Measurements from ENCODE around the gene SLC51A.

Gene SLC51A

DNA sequence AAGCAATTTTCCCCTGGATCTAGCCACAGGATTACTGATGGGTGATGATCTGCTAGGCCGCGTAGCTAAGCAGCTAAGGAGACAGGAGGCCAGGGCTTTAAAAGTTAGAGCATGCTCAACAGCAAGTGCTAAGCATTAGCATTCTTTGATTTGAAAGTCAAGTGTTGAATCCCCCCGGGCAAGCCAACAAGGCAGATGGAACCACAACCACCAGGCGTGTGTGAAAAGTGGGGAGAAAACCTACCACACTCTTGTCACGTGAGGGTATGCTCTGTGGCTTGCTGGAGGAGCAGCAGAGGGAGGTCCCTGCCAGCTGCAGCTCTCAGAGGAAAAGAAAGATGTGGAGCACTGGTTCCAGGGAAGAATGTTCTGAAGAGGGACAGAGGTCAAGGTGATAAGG, 20.9 kb downstream of the SLC51A start:
- H3K9me3 ChIP-seq (ENCODE audit: low read length), result no peaks in the 10 kb centered on the region
- no peak overlapping the region for H2AFZ ChIP-seq (ENCODE audit: low read length)
- no peaks in the 10 kb centered on the region for H3K27me3 ChIP-seq (ENCODE audit: insufficient read depth, low read length)
- H3K36me3 ChIP-seq (ENCODE audit: insufficient read depth, low read length), result peaks cover 32% of the 10 kb centered on the region
- H3K9me2 ChIP-seq (ENCODE audit: low read depth, low read length), result no peaks in the 10 kb centered on the region
- no peak overlapping the region for H3K27ac ChIP-seq (ENCODE audit: low read depth, low read length, poor library complexity, severe bottlenecking)
- H3K9ac ChIP-seq (ENCODE audit: low read length), result no peak overlapping the region
- H3K4me2 ChIP-seq (ENCODE audit: low read length), result no peak overlapping the region
- no peaks in the 10 kb centered on the region for H3K79me2 ChIP-seq (ENCODE audit: insufficient read depth, low read length)
- H4K20me1 ChIP-seq (ENCODE audit: insufficient read depth, low read length), result no peaks in the 10 kb centered on the region
- H3K4me1 ChIP-seq (ENCODE audit: insufficient read depth, low read length, severe bottlenecking), result no peaks in the 10 kb centered on the region
- H3K4me3 ChIP-seq (ENCODE audit: low read depth, low read length, poor library complexity, severe bottlenecking), result no peak overlapping the region
- H3F3A ChIP-seq (ENCODE audit: insufficient read depth, low read length), result no peaks in the 10 kb centered on the region
- no peak for TF ChIP-seq EZH2 (IDR thresholded peaks at IDR 0.05; ENCODE audit: borderline replicate concordance, low read length)

DNA sequence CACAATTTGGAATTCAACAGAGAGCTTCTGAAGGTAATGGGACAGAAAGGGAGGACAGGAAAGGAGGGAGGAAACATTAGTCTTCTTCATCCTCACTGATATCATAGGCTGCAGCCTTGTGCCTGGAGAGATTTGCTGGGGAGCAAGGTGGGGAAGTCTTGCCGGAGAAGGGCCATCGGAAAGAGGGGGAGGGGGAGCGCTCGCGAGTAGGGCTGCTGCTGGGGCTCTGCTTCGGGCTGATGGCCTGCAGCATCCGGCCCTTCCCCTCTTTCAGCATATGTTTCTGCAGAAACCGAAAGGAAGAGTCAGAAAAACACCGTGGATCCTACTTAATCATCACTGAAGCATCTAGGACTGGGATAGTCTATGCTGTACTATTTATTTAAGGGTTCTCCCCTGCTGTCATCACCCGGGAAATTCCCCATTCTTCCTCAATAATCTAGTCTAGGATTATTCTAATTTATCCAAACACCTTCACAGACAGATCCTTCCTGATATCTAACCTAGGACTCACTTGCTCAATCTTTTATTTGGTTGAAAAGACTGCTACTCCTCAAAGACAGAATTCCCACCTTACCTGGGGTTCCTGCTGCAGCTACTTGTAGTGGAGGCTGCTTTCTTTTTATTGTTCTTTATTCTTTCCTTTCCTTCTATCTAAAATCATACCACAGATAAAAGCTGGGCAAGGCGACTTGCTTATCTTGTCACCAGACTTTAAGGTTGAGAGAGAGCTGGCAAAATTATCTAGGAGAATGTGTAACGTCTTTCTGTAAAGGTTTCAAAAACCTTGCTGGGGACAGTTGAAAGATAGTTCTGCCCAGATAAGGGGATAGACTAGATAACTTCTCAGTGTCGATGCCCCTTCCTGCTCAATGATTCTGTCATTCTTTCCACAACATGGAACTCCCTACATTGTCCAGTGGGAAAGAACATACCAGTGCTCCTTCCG, 22.6 kb downstream of the SLC51A start:
- TF ChIP-seq EZH2 (IDR thresholded peaks at IDR 0.05; ENCODE audit: borderline replicate concordance, low read length) (no peak), CTCF (IDR thresholded peaks at IDR 0.05; ENCODE audit: low read length) (no peak)
- Histone ChIP-seq H4K20me1 (ENCODE audit: insufficient read depth, low read length) (no peaks in the 10 kb centered on the region), H3K79me2 (ENCODE audit: insufficient read depth, low read length) (no peaks in the 10 kb centered on the region), H3K36me3 (ENCODE audit: insufficient read depth, low read length) (peaks cover 35% of the 10 kb centered on the region), H2AFZ (ENCODE audit: low read length) (no peak overlapping the region), H3K9me2 (ENCODE audit: low read depth, low read length) (no peaks in the 10 kb centered on the region), H3K27ac (ENCODE audit: low read depth, low read length, poor library complexity, severe bottlenecking) (no peak overlapping the region), H3K9ac (ENCODE audit: low read length) (no peak overlapping the region), H3K4me3 (ENCODE audit: low read depth, low read length, poor library complexity, severe bottlenecking) (no peak overlapping the region), H3K9me3 (ENCODE audit: low read length) (no peaks in the 10 kb centered on the region), H3F3A (ENCODE audit: insufficient read depth, low read length) (no peaks in the 10 kb centered on the region), H3K27me3 (ENCODE audit: insufficient read depth, low read length) (no peaks in the 10 kb centered on the region), H3K4me1 (ENCODE audit: insufficient read depth, low read length, severe bottlenecking) (no peaks in the 10 kb centered on the region), H3K4me2 (ENCODE audit: low read length) (no peak overlapping the region)

DNA sequence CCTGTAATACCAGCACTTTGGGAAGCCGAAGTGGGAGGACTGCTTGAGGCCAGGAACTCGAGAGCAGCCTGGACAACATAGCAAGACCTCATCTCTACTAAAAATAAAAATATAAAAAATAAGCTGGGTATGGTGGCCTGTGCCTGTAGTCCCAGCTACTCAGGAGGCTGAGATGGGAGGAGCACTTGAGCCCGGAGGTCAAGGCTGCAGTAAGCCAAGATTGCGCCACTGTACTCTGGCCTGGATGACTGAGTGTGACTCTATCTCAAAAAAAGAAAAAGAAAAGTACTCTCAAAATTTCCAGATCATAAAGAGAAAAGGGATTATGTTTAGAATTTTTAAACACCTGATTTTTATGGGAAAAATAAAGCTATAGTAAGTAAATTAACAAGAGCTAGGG, 24.1 kb downstream of the SLC51A start:
- Histone ChIP-seq H3F3A (ENCODE audit: insufficient read depth, low read length) (no peaks in the 10 kb centered on the region), H3K36me3 (ENCODE audit: insufficient read depth, low read length) (peaks cover 39% of the 10 kb centered on the region)

More for the DNA sequence above, 24.1 kb downstream of the SLC51A start:
- H3K9me3 ChIP-seq (ENCODE audit: low read length), result no peaks in the 10 kb centered on the region
- H3K79me2 ChIP-seq (ENCODE audit: insufficient read depth, low read length), result no peaks in the 10 kb centered on the region
- no peak overlapping the region for H3K27ac ChIP-seq (ENCODE audit: low read depth, low read length, poor library complexity, severe bottlenecking)
- H3K9me2 ChIP-seq (ENCODE audit: low read depth, low read length), result no peaks in the 10 kb centered on the region
- H3K4me2 ChIP-seq (ENCODE audit: low read length), result no peak overlapping the region
- TF ChIP-seq CTCF (IDR thresholded peaks at IDR 0.05; ENCODE audit: low read length) (no peak), EZH2 (IDR thresholded peaks at IDR 0.05; ENCODE audit: borderline replicate concordance, low read length) (no peak)
- no peak overlapping the region for H2AFZ ChIP-seq (ENCODE audit: low read length)
- H4K20me1 ChIP-seq (ENCODE audit: insufficient read depth, low read length), result no peaks in the 10 kb centered on the region
- H3K4me1 ChIP-seq (ENCODE audit: insufficient read depth, low read length, severe bottlenecking), result no peaks in the 10 kb centered on the region
- H3K4me3 ChIP-seq (ENCODE audit: low read depth, low read length, poor library complexity, severe bottlenecking), result no peak overlapping the region
- no peaks in the 10 kb centered on the region for H3K27me3 ChIP-seq (ENCODE audit: insufficient read depth, low read length)
- H3K9ac ChIP-seq (ENCODE audit: low read length), result no peak overlapping the region

All from OCI-LY1 (cell line).